H1 (cell line): ENCODE measurements around the gene RHOT1. TPM values are rescaled to one million over a fixed set of nuclear protein-coding genes. Genes with fewer than 3 reads are reported as not detected.

Source experiments
- CTCF ChIA-PET: fragments of 300-600 bp; sonication (Branson Sonifier 250); formaldehyde crosslinking; loops from one replicate; lab custom pipeline; 2021; ENCODE audit not compliant: partially characterized antibody; lab: Charles Lee
- POLR2A ChIA-PET: fragments of 300-600 bp; sonication (Branson Sonifier 250); formaldehyde crosslinking; loops from one replicate; lab custom pipeline; 2021; ENCODE audit warnings: inconsistent platforms; ENCODE audit not compliant: partially characterized antibody; lab: Charles Lee
- DNase-seq, 2 experiments: peaks; one replicate each; pipeline versions ENCODE4 v3.0.0 to v3.0.0-alpha.2; 2010 to 2022; ENCODE audit warnings: low spot score in 2 of 2, low read depth in 1 of 2, mixed read lengths in 1 of 2
- FAIRE-seq: peaks from 2 replicates; lab custom pipeline; 2011; peaks lifted over from hg19 to GRCh38; lab: Jason Lieb, UNC
- H2AFZ ChIP-seq: 2 replicates; pipeline ENCODE4 v1.8.1; 2012; ENCODE audit warnings: low read length, inconsistent platforms
- H2AK5ac ChIP-seq: 2 replicates; pipeline ENCODE4 v1.6.1; 2013; ENCODE audit warnings: low read depth, low read length
- H2BK120ac ChIP-seq: replicated peaks from 2 replicates; pipeline ENCODE3; 2013; ENCODE audit warnings: low read depth, low read length, inconsistent platforms
- H2BK12ac ChIP-seq: 2 replicates; pipeline ENCODE4 v1.6.1; 2013; ENCODE audit warnings: low read depth, low read length
- H2BK15ac ChIP-seq: 2 replicates; pipeline ENCODE4 v1.6.1; 2013; ENCODE audit warnings: low read length
- H2BK20ac ChIP-seq: 2 replicates; pipeline ENCODE4 v1.6.1; 2013; ENCODE audit warnings: low read length
- H2BK5ac ChIP-seq: 2 replicates; pipeline ENCODE4 v1.6.1; 2013; ENCODE audit warnings: low read depth, low read length
- H3K14ac ChIP-seq: 2 replicates; pipeline ENCODE4 v1.6.1; 2013; ENCODE audit warnings: inconsistent platforms; ENCODE audit not compliant: insufficient read length
- H3K18ac ChIP-seq: 2 replicates; pipeline ENCODE4 v1.6.1; 2013; ENCODE audit warnings: low read length; ENCODE audit errors: extremely low read depth
- H3K23ac ChIP-seq: 2 replicates; pipeline ENCODE4 v1.6.1; 2013; ENCODE audit warnings: inconsistent platforms; ENCODE audit not compliant: insufficient read length
- H3K23me2 ChIP-seq: 2 replicates; pipeline ENCODE4 v1.6.1; 2013; ENCODE audit warnings: low read depth, low read length
- H3K27ac ChIP-seq: 2 replicates; pipeline ENCODE4 v1.6.1; 2011; ENCODE audit warnings: low read depth, low read length, inconsistent platforms
- H3K27me3 ChIP-seq, 4 experiments: replicated peaks in 1 of 4; 1 replicate in 1 of 4; 2 replicates in 3 of 4; pipeline versions ENCODE4 v1.6.1 to v1.8.1; 2011 to 2013; ENCODE audit warnings: low read length in 3 of 4, mild to moderate bottlenecking in 3 of 4, inconsistent platforms in 2 of 4, mixed read lengths in 2 of 4, moderate library complexity in 1 of 4; ENCODE audit not compliant: control insufficient read depth in 3 of 4, insufficient read depth in 3 of 4; ENCODE audit errors: extremely low read depth in 1 of 4
- H3K36me3 ChIP-seq, 4 experiments: 2 replicates each; pipeline versions ENCODE4 v1.6.1 to v1.8.1; 2011 to 2013; ENCODE audit warnings: mild to moderate bottlenecking in 4 of 4, low read length in 3 of 4, moderate library complexity in 2 of 4, control low read depth in 1 of 4, inconsistent platforms in 1 of 4; ENCODE audit not compliant: insufficient read depth in 4 of 4, control insufficient read depth in 2 of 4
- H3K4ac ChIP-seq: replicated peaks from 2 replicates; pipeline ENCODE3; 2013; ENCODE audit warnings: low read length, low read depth, mixed read lengths, inconsistent platforms; ENCODE audit not compliant: insufficient read length
- H3K4me1 ChIP-seq, 4 experiments: replicated peaks in 1 of 4; 1 replicate in 1 of 4; 2 replicates in 3 of 4; pipeline versions ENCODE4 v1.6.1 to v1.8.1; 2011 to 2013; ENCODE audit warnings: low read length in 3 of 4, inconsistent platforms in 2 of 4, mixed read lengths in 1 of 4; ENCODE audit not compliant: insufficient read depth in 4 of 4, control insufficient read depth in 3 of 4
- H3K4me2 ChIP-seq, 2 experiments: 2 replicates each; pipeline versions ENCODE4 v1.6.1 to v1.8.1; 2011 to 2013; ENCODE audit warnings: low read depth in 2 of 2, low read length in 2 of 2, control low read depth in 1 of 2, inconsistent platforms in 1 of 2, mild to moderate bottlenecking in 1 of 2; ENCODE audit not compliant: insufficient read depth in 1 of 2
- H3K4me3 ChIP-seq, 4 experiments: fragments of 200-600, 300-600 bp in 1 of 4; sonication (generic), shearing (Covaris generic), sonication (Bioruptor Twin) in 1 of 4; 2 replicates each; pipeline versions ENCODE4 v1.5.1 to v1.8.1; 2011 to 2016; ENCODE audit warnings: low read length in 4 of 4, low read depth in 3 of 4, control low read depth in 2 of 4, inconsistent platforms in 2 of 4, mild to moderate bottlenecking in 2 of 4, mixed read lengths in 1 of 4, moderate library complexity in 1 of 4; ENCODE audit not compliant: insufficient read depth in 2 of 4; ENCODE audit errors: extremely low read depth in 1 of 4
- H3K56ac ChIP-seq: replicated peaks from 2 replicates; pipeline ENCODE3; 2013; ENCODE audit warnings: low read depth, mild to moderate bottlenecking, mixed read lengths, low read length, inconsistent platforms; ENCODE audit not compliant: insufficient read length
- H3K79me1 ChIP-seq: 2 replicates; pipeline ENCODE4 v1.6.1; 2013; ENCODE audit warnings: low read depth, low read length, control low read depth
- H3K79me2 ChIP-seq, 2 experiments: 2 replicates each; pipeline versions ENCODE4 v1.6.1 to v1.8.1; 2012 to 2013; ENCODE audit warnings: low read length in 2 of 2, mild to moderate bottlenecking in 2 of 2, inconsistent platforms in 1 of 2; ENCODE audit not compliant: insufficient read depth in 2 of 2, control insufficient read depth in 1 of 2
- H3K9ac ChIP-seq, 4 experiments: replicated peaks in 1 of 4; 1 replicate in 1 of 4; 2 replicates in 3 of 4; pipeline versions ENCODE4 v1.6.1 to v1.8.1; 2011 to 2013; ENCODE audit warnings: low read depth in 3 of 4, low read length in 3 of 4, control low read depth in 2 of 4, mild to moderate bottlenecking in 2 of 4, moderate library complexity in 2 of 4, inconsistent platforms in 1 of 4; ENCODE audit errors: extremely low read depth in 1 of 4
- H3K9me3 ChIP-seq, 2 experiments: 2 replicates each; pipeline versions ENCODE4 v1.6.1 to v1.8.1; 2012 to 2013; ENCODE audit warnings: mild to moderate bottlenecking in 2 of 2, moderate library complexity in 2 of 2, control low read depth in 1 of 2, inconsistent platforms in 1 of 2, low read depth in 1 of 2, low read length in 1 of 2, mixed read lengths in 1 of 2; ENCODE audit not compliant: insufficient read depth in 2 of 2
- H4K20me1 ChIP-seq, 2 experiments: replicated peaks in 1 of 2; 2 replicates each; pipeline versions ENCODE3 to v1.8.1; 2011 to 2013; ENCODE audit warnings: inconsistent platforms in 2 of 2, low read length in 2 of 2, mild to moderate bottlenecking in 1 of 2; ENCODE audit not compliant: insufficient read depth in 2 of 2, control insufficient read depth in 1 of 2
- H4K5ac ChIP-seq: 2 replicates; pipeline ENCODE4 v1.6.1; 2013; ENCODE audit warnings: low read length, low read depth, mixed read lengths, inconsistent platforms; ENCODE audit not compliant: insufficient read length
- H4K8ac ChIP-seq: 2 replicates; pipeline ENCODE4 v1.8.0; 2013; ENCODE audit warnings: mild to moderate bottlenecking, moderate library complexity, low read length, inconsistent platforms; ENCODE audit not compliant: insufficient read depth; ENCODE audit errors: extremely low read depth
- H4K91ac ChIP-seq: replicated peaks from 2 replicates; pipeline ENCODE3; 2013; ENCODE audit warnings: low read length, mixed read lengths, inconsistent platforms; ENCODE audit not compliant: insufficient read length
- ASH2L ChIP-seq: fragments of 200-600, 300-600 bp; sonication (generic); IDR thresholded peaks from one replicate; pipeline ENCODE4 v1.7.1; 2017; ENCODE audit warnings: low read length
- CEBPB ChIP-seq: IDR thresholded peaks from 2 replicates; pipeline ENCODE4 v1.6.1; 2012; ENCODE audit warnings: low read depth, low read length
- CHD2 ChIP-seq: IDR thresholded peaks from 2 replicates; pipeline ENCODE4 v1.6.1; 2012; ENCODE audit warnings: low read length, improper control_type of control experiment
- EGR1 ChIP-seq: IDR thresholded peaks from 2 replicates; pipeline ENCODE4 v1.6.1; 2011; ENCODE audit warnings: low read depth, low read length, borderline replicate concordance
- EP300 ChIP-seq, 2 experiments: IDR thresholded peaks; 1 replicate in 1 of 2; 2 replicates in 1 of 2; pipeline ENCODE4 v1.6.1; 2011 to 2012; ENCODE audit warnings: low read depth in 2 of 2, low read length in 2 of 2, mild to moderate bottlenecking in 2 of 2, borderline replicate concordance in 1 of 2, inconsistent platforms in 1 of 2, moderate library complexity in 1 of 2
- HDAC2 ChIP-seq, 2 experiments: fragments of 300-600 bp in 1 of 2; sonication (generic) in 1 of 2; IDR thresholded peaks; 2 replicates each; pipeline ENCODE4 v1.6.1; 2011 to 2012; ENCODE audit warnings: low read depth in 2 of 2, low read length in 2 of 2, mild to moderate bottlenecking in 2 of 2, moderate library complexity in 2 of 2, borderline replicate concordance in 1 of 2, inconsistent platforms in 1 of 2
- KDM1A ChIP-seq: fragments of 200-600, 300-600 bp; sonication (generic); IDR thresholded peaks from 2 replicates; pipeline ENCODE4 v1.7.1; 2016; ENCODE audit warnings: mild to moderate bottlenecking, low read length, borderline replicate concordance
- NANOG ChIP-seq: IDR thresholded peaks from 2 replicates; pipeline ENCODE4 v1.6.1; 2011; ENCODE audit warnings: low read length, low read depth, mild to moderate bottlenecking, inconsistent platforms; ENCODE audit not compliant: insufficient read depth, poor library complexity, severe bottlenecking
- RAD21 ChIP-seq, 2 experiments: IDR thresholded peaks in 1 of 2; conservative IDR thresholded peaks in 1 of 2; 2 replicates each; pipeline ENCODE4 v1.6.1; 2011; ENCODE audit warnings: low read depth in 2 of 2, low read length in 2 of 2, improper control_type of control experiment in 1 of 2, inconsistent platforms in 1 of 2, mild to moderate bottlenecking in 1 of 2, moderate library complexity in 1 of 2
- RBBP5 ChIP-seq: IDR thresholded peaks from 2 replicates; pipeline ENCODE4 v1.7.1; 2012; ENCODE audit warnings: low read depth, mild to moderate bottlenecking, inconsistent platforms, low read length, moderate library complexity, borderline replicate concordance
- SP2 ChIP-seq: IDR thresholded peaks from 2 replicates; pipeline ENCODE4 v1.6.1; 2012; ENCODE audit warnings: mild to moderate bottlenecking, low read length, inconsistent platforms
- SP4 ChIP-seq: IDR thresholded peaks from 2 replicates; pipeline ENCODE4 v1.6.1; 2012; ENCODE audit warnings: low read length, inconsistent platforms
- TAF7 ChIP-seq: optimal IDR thresholded peaks from 2 replicates; pipeline ENCODE3; 2011; ENCODE audit warnings: low read depth, mild to moderate bottlenecking, inconsistent platforms, low read length, moderate library complexity, borderline replicate concordance
- TCF12 ChIP-seq: IDR thresholded peaks from 2 replicates; pipeline ENCODE4 v1.6.1; 2011; ENCODE audit warnings: low read depth, mild to moderate bottlenecking, low read length
- WGBS, 2 experiments: shearing (Covaris generic) in 1 of 2; methylation state at CpG; one replicate each; pipeline versions ENCODE4 v1.1.6 to v1.1.7; 2013 to 2015; ENCODE audit warnings: low lambda C conversion rate in 2 of 2, mixed read lengths in 2 of 2, inconsistent platforms in 1 of 2, low coverage in 1 of 2, missing lambda C conversion rate in 1 of 2; ENCODE audit not compliant: insufficient replicate concordance in 2 of 2, insufficient coverage in 1 of 2, insufficient read length in 1 of 2; ENCODE audit errors: extremely low coverage in 1 of 2, missing lambda C conversion rate in 1 of 2; 5-methylcytosine and 5-hydroxymethylcytosine counted together
- polyA plus RNA-seq, 7 experiments: library from polyadenylated mRNA; depleted of rRNA in 3 of 7; stranded (reverse) in 5 of 7; unstranded in 2 of 7; fragments of >200 nt in 5 of 7; fragments of 200-250 nt in 2 of 7; gene quantifications; 1 replicate in 5 of 7; 2 replicates in 1 of 7; 4 replicates in 1 of 7; pipeline versions ENCODE4 v1.2.1 to v1.2.3, GENCODE V29; 2011 to 2013; ENCODE audit warnings: missing spikeins in 2 of 7, mixed read lengths in 2 of 7
- total RNA-seq: library from RNA; stranded (reverse); fragmentation: NEBNext Ultra II Directional; extraction: Animal tissue kit (Norgen Biotek cat#: 25700); gene quantifications from 2 replicates; pipeline ENCODE4 v1.2.1, GENCODE V29; 2021

RHOT1 gene
- total and polyA plus RNA-seq, 2 of the 8 experiments (the other 6 are each of a cell fraction or from before 2014, with no cell fraction given) = 34.2 to 38.2 TPM

DNA sequence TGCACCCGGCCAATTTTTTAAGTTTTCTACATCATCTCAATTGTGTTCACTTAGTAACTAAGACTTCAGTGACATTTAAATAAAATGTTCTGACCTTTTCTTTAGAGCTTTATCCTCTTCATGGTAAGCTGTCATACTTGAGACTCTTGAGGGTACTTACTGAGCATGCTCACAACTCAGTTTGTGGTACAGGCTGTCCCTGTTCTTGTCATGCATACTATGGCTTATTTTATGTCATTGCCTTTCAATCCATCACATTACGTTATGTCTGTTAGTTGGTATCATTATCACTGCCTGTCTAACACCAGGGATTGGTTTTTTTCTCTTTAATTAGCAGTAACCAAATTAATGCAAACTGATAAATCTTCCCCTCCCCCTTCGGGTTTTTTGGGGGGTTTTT is 81.4 kb downstream of the RHOT1 start:
- Histone ChIP-seq H2AFZ (no peak overlapping the region), H3K18ac (no peak overlapping the region), H2AK5ac (no peak overlapping the region), H3K27ac (no peak overlapping the region), H3K79me2 (no peaks in the 10 kb centered on the region), H3K23ac (no peak overlapping the region), H3K56ac (no peak overlapping the region), H4K20me1 (no peaks in the 10 kb centered on the region), H3K4me2 (no peak overlapping the region), H4K91ac (no peak overlapping the region), H3K79me1 (no peaks in the 10 kb centered on the region), H3K23me2 (peaks cover 3% of the 10 kb centered on the region; the same call in 1 of the 2 replicates), H3K4me3 (no peak overlapping the region), H3K14ac (no peak overlapping the region), H3K9me3 (no peaks in the 10 kb centered on the region), H2BK20ac (no peak overlapping the region), H3K27me3 (no peaks in the 10 kb centered on the region), H3K4me1 (peaks cover 0 to 7% (median 6%) of the 10 kb centered on the region in 4 experiments; a peak in 4 of 7 replicates), H2BK5ac (no peak overlapping the region), H2BK15ac (no peak overlapping the region), H3K4ac (no peak overlapping the region), H2BK120ac (no peak overlapping the region), H3K36me3 (no peaks in the 10 kb centered on the region), H3K9ac (no peak overlapping the region), H2BK12ac (no peak overlapping the region), H4K8ac (no peak overlapping the region), H4K5ac (no peak overlapping the region)
- FAIRE-seq (no peak), DNase-seq (no peak)
- 91% methylated on average over 3 of the region's 3 CpGs; no CpG with 5 or more reads in 1 of the 2 experiments for WGBS, 2 experiments
- ChIA-PET POLR2A (interaction anchor here (0.6 kb wide), 1 partner anchor 326 kb away, joined by 3 read pairs; no protein-coding TSS in a partner anchor), CTCF (interaction anchor here (1.6 to 1.9 kb wide), 2 partner anchors 10 to 29 kb away, joined by 4 to 6 read pairs; no protein-coding TSS in a partner anchor)
- no peak for TF ChIP-seq EP300 (IDR thresholded peaks at IDR 0.05; ENCODE audit: borderline replicate concordance in 1 of 2, low read depth in 2 of 2, low read length in 2 of 2)
- no peak for TF ChIP-seq TAF7
- TF ChIP-seq EGR1 = no peak
- TF ChIP-seq CHD2 = no peak
- no peak for TF ChIP-seq CEBPB
- no peak for TF ChIP-seq RAD21 (IDR thresholded peaks at IDR 0.05 in 1 of 2, conservative IDR thresholded peaks at IDR 0.05 in 1 of 2; ENCODE audit: low read depth in 2 of 2, low read length in 2 of 2)
- no peak for TF ChIP-seq HDAC2 (IDR thresholded peaks at IDR 0.05; ENCODE audit: borderline replicate concordance in 1 of 2, low read depth in 2 of 2, low read length in 2 of 2)
- TF ChIP-seq RBBP5 = no peak
- TF ChIP-seq NANOG = no peak
- no peak for TF ChIP-seq TCF12
- TF ChIP-seq SP2 = no peak
- no peak for TF ChIP-seq SP4
- TF ChIP-seq ASH2L = no peak
- TF ChIP-seq KDM1A = no peak
